ENCODE results near the gene GAS6.

Gene GAS6

GRCh38 chr13:113887700-113888201 is 23.9 kb upstream of the GAS6 start:
- DNase-seq (ENCODE audit: low spot score) = peak; percentile 58

- DNase-seq (ENCODE audit: low spot score) = no peak
These were observed 22.8 kb upstream of the GAS6 start for GRCh38 chr13:113886561-113887112.

DNA sequence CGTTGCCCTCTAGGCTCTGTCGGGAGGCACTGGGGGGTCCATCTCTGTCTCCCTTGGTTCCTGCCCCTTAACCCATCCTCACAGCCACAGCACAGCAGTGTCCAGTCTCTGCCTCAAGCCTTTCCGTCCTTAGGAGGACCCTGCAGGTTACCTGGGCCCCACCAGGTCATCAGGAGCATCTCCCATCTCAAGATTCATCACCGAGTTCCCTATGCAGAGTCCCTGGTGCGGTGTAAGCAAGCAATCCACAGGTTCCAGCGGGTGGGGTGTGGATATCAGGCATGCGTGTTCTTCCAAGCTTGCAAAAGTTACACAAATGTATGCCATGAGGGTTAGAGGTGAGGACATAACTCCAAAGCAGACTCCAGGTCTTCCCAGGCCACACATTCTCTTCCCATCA is 20.9 kb upstream of the GAS6 start:
- no peak for DNase-seq (ENCODE audit: low spot score)

- DNase-seq (ENCODE audit: low spot score) = no peak
These were observed 20.3 kb upstream of the GAS6 start for GRCh38 chr13:113883921-113884804.

DNA sequence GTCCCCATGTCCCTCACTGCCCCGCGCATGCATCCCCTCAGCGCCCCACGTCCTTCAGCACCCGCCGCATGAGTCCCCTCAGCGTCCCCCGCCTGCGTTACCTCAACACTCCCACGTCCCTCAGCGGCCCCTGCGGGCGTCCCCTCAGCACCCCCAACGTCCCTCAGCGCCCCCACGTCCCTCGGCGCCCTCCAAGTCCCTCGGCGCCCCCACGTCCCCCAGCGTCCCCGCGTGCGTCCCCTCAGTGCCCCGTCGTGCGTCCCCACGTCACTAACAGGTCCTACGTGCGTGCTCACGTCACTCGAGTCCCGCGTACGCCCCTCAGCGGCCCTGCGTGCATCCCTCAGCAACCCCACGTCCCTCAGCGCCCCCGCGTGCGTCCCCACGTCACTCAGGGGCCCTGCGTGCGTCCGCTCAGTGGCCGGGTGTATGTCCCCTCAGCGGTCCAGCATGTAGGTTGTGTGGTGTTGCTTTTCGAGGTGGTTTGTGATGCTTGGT is 19.5 kb upstream of the GAS6 start:
- DNase-seq (ENCODE audit: low spot score) = no peak

- DNase-seq (ENCODE audit: low spot score) = no peak
These were observed 18.8 kb upstream of the GAS6 start for GRCh38 chr13:113882716-113883115.

DNA sequence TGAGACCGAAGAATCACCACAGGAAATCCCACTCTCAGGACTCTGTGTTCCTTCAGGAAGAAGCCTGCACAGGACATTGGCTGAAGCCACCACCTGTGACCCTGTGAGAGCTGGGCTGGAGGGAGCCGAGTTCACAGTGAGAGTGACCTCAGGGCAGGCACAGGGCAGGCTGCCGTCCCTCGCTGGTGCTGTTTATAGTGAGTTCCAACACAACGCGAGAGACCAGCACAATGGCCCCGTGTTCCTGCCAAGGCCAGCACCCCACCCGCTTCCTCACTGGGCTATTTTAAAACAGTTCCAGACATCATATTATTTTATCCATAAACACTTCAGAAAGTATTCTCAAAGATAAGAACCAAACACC is 18.4 kb upstream of the GAS6 start:
- no peak for DNase-seq (ENCODE audit: low spot score)

GRCh38 chr13:113881614-113882266 is 17.9 kb upstream of the GAS6 start:
- no peak for DNase-seq (ENCODE audit: low spot score)

GRCh38 chr13:113880651-113881611 is 17.1 kb upstream of the GAS6 start:
- DNase-seq (ENCODE audit: low spot score) = no peak

GRCh38 chr13:113879494-113880360 is 15.9 kb upstream of the GAS6 start:
- DNase-seq (ENCODE audit: low spot score) = no peak

GRCh38 chr13:113879017-113879416 is 15.1 kb upstream of the GAS6 start:
- no peak for DNase-seq (ENCODE audit: low spot score)

DNA sequence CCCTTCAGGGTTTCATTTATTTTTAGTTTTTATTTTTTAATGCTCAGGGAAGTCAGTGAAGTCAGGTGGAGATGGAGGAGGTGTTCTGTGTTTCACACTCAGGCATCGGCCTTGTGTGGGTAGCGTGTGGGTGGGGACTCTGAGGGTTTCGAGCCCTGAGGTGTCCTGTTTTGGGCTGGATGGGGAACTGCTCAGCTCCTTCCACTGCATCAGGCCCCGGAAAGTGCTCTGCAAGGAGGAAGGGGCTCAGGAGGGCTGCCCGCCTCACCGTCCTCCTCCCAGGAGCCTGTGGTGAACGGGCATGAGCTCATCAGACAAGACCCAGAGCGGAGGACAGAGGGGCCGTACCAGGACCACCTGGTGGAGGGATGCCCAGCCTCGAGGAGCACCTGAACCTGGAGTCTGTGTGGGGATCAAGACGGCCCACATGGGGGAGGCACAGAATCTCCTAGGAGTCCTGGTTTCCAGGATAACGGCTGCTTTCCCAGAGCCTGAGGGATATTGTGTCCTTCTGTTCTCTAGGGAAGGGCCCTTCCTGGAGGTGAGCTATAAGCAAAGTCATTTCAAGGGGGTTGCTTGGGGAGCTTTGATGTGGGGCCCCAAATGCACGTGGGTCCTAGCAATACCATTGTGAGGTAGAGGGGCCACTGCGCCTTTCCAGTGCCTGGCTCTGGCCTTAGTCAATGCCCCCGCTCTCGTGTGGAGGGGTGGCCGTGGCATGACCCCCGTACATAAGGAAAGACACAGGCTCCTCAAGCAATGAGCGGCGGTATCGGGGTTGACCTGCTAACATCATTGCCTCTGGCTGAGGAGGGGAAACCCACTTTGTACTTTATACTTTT is 13.5 kb upstream of the GAS6 start:
- no peak for DNase-seq (ENCODE audit: low spot score)

- DNase-seq (ENCODE audit: low spot score) = no peak
These were observed 12.7 kb upstream of the GAS6 start for GRCh38 chr13:113876346-113877148.

DNA sequence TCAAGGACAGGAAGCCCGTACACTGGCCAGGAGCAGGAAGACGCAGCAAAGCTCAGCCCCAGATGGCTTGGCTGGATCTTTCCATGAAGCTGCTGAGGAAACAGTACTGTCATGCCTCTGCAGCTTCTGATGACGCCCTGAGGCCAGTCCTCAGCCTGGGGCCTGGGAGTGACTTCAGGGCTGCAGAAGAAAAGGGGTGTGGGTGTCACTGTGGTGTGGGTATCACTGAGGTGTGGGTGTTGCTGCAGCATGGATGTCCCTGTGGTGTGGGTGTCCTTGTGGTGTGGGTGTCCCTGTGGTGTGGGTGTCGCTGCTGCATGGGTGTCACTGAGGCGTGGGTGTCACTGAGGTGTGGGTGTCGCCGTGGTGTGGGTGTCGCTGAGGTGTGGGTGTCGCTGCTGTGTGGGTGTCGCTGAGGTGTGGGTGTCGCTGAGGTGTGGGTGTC is 12.0 kb upstream of the GAS6 start:
- no peak for DNase-seq (ENCODE audit: low spot score)

- DNase-seq (ENCODE audit: low spot score) = no peak
These were observed 11.5 kb upstream of the GAS6 start for GRCh38 chr13:113875429-113875815.

- no peak for DNase-seq (ENCODE audit: low spot score)
These were observed 10.9 kb upstream of the GAS6 start for GRCh38 chr13:113874579-113875428.

GRCh38 chr13:113874177-113874576 is 10.3 kb upstream of the GAS6 start:
- DNase-seq (ENCODE audit: low spot score) = no peak

DNA sequence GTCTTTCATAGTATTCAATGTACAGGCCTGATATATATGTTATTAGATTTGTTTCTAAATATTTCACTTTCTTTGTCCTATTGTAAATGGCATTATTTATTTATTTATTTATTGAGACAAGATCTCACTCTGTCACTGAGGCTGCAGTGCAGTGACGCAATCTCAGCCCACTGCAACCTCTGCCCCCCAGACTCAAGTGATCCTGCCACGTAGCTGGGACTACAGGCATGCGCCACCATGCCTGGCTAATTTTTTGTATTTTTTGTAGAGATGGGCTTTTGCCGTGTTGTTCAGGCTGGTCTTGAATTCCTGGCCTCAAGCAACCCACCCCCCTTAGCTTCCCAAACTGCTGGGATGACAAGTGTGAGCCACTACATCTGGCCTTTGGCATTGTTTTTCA is 5.4 kb upstream of the GAS6 start:
- no peak for DNase-seq (ENCODE audit: low spot score)

All from GM03348 (cell line).